Breast epithelium (tissue), 4 donors: ENCODE measurements around the gene FMN1. TPM values are rescaled to one million over a fixed set of nuclear protein-coding genes. Genes with fewer than 3 reads are reported as not detected.

Experiments
- DNase-seq, 2 donors: peaks; one replicate each; pipeline ENCODE4 v3.0.0-alpha.2; 2019; ENCODE audit warnings: low spot score in 2 of 2
- H3K27ac ChIP-seq, 2 donors: fragments of 200-600 bp; sonication (generic) in 1 of 2; one replicate each; pipeline ENCODE4 v1.5.1; 2016 to 2019; ENCODE audit warnings: mild to moderate bottlenecking in 1 of 2
- H3K27me3 ChIP-seq, 2 donors: fragments of 200-600 bp; sonication (generic) in 1 of 2; one replicate each; pipeline versions ENCODE4 v1.5.1 to v1.6.0; 2017 to 2019; ENCODE audit warnings: control low read depth in 1 of 2, mild to moderate bottlenecking in 1 of 2
- H3K36me3 ChIP-seq: fragments of 200-600 bp; one replicate; pipeline ENCODE4 v1.5.1; 2019
- H3K4me1 ChIP-seq, 2 donors: fragments of 200-600 bp; sonication (generic); one replicate each; pipeline ENCODE4 v1.5.1; 2016 to 2019; ENCODE audit warnings: control low read depth in 1 of 2
- H3K4me3 ChIP-seq, 3 donors: fragments of 200-600 bp; sonication (generic); 1 replicate in 2 of 3; 2 replicates in 1 of 3; pipeline ENCODE4 v1.5.1; 2016 to 2019; ENCODE audit warnings: mild to moderate bottlenecking in 3 of 3, moderate library complexity in 2 of 3
- H3K9me3 ChIP-seq, 2 donors: fragments of 200-600 bp; sonication (generic) in 1 of 2; one replicate each; pipeline ENCODE4 v1.5.1; 2016 to 2019; ENCODE audit warnings: control low read depth in 1 of 2
- POLR2A ChIP-seq: fragments of 450-650 bp; IDR thresholded peaks from one replicate; pipeline ENCODE4 v1.6.1; 2016; ENCODE audit warnings: antibody characterized with exemption, mild to moderate bottlenecking, moderate library complexity
- POLR2AphosphoS5 ChIP-seq, 3 donors: sonication (generic); formaldehyde crosslinking; IDR thresholded peaks; one replicate each; pipeline ENCODE4 v1.6.1; 2017; ENCODE audit warnings: antibody characterized with exemption in 3 of 3
- intact Hi-C: fragments of 100-400 bp; cut with DNase I; formaldehyde crosslinking; loops from one replicate; pipeline ENCODE4 v1.15.1; 2023; ENCODE audit warnings: low total_unique reads
- total RNA-seq, 3 donors: library from RNA; depleted of rRNA; stranded (reverse); fragments of >200 nt; gene quantifications; one replicate each; pipeline ENCODE4 v1.1.0, GENCODE V29; 2016
- TF ChIP-seq, protein P1 (sequence below), 3 donors: fragments of 450-650 bp; IDR thresholded peaks; one replicate each; pipeline ENCODE4 v1.5.1; 2016 to 2017; ENCODE audit warnings: antibody characterized with exemption in 3 of 3, mild to moderate bottlenecking in 3 of 3, moderate library complexity in 3 of 3

The FMN1 gene
- total RNA-seq, 3 donors from 2014 or later = 33.1 to 56.8 (median 50.7) TPM

DNA sequence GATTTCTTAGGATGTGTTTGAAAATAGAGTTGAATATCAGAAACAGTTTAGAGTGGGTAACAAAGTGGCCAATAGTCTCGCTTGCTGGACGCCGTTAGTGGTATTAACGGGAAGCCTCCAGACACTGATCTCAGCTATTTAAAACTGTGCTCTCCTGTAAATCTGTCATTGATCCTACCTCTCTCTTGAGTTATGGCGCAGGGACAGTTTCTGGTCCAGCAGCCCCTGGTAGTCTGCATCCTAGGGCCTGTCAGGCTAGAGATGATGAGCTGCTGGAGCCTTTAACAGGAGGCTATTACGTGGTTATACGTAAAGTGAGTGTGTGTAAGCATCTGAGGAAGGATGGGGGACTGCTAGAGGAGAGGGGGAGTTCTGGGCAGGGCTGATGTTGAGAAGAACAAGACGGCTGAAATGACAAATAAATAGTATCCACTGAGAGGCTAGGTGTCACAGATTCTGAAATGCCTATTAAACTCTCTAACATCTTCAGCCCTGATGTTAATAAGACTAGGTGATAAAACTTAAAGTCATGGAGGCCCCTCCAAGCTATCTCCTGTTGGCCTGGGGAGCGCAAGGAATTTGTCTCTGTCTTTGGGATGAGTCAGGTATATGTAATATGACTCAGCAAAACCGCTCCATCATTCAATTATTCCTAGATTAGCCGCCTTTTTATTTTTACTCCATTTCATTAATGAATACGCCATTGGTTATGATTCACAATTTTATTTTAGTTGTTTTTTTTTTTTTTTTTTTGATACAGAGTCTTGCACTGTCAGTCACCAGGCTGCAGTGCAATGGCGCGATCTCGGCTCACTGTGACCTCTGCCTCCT lies 321.0 kb downstream of the FMN1 start:
- no peak overlapping the region for H3K4me3 ChIP-seq
- no peaks in the 10 kb centered on the region for H3K9me3 ChIP-seq
- intact Hi-C loops = no loop called here
- no peak overlapping the region for H3K27ac ChIP-seq
- DNase-seq = no peak
- H3K27me3 ChIP-seq = no peaks in the 10 kb centered on the region
- H3K36me3 ChIP-seq = no peaks in the 10 kb centered on the region
- H3K4me1 ChIP-seq = no peaks in the 10 kb centered on the region
- TF ChIP-seq, protein P1, sequence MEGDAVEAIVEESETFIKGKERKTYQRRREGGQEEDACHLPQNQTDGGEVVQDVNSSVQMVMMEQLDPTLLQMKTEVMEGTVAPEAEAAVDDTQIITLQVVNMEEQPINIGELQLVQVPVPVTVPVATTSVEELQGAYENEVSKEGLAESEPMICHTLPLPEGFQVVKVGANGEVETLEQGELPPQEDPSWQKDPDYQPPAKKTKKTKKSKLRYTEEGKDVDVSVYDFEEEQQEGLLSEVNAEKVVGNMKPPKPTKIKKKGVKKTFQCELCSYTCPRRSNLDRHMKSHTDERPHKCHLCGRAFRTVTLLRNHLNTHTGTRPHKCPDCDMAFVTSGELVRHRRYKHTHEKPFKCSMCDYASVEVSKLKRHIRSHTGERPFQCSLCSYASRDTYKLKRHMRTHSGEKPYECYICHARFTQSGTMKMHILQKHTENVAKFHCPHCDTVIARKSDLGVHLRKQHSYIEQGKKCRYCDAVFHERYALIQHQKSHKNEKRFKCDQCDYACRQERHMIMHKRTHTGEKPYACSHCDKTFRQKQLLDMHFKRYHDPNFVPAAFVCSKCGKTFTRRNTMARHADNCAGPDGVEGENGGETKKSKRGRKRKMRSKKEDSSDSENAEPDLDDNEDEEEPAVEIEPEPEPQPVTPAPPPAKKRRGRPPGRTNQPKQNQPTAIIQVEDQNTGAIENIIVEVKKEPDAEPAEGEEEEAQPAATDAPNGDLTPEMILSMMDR (IDR thresholded peaks at IDR 0.05) = no peak
- TF ChIP-seq POLR2AphosphoS5 (IDR thresholded peaks at IDR 0.05) (no peak), POLR2A (no peak)

DNA sequence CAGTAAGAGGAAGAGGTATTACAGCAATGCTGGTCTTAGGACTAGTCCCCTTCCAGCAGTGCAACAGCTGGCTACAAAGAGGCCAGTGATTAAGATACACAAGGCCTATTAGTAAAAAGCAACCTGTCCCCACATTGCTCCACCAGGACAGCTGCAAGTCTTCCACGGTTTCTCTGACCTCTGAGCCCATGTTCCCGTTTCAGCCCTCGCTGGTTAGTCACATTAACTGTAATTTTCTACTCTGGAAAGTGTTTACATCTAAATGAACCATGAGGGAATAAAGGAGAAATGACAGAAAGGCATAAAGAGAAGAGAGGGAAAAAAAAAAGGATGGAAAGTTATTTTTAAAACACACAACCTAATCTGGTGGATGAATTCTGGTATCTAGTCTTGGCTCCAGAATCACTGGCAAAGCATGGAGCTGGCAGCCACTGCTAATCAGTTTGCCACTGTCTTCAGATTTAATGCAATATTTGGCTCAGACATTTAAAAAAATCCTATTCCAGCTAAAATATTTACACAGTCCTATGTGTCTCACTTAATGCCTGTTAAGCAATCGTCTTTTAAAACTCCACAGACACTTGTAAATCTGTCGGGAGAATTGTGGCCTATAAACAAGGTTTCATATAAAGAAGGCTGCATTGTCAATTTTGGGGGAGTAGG lies 321.8 kb downstream of the FMN1 start:
- TF ChIP-seq POLR2A (no peak), POLR2AphosphoS5 (IDR thresholded peaks at IDR 0.05) (no peak)
- TF ChIP-seq, protein P1 (IDR thresholded peaks at IDR 0.05) = no peak
- Histone ChIP-seq H3K4me3 (no peak overlapping the region), H3K27ac (no peak overlapping the region), H3K9me3 (no peaks in the 10 kb centered on the region), H3K4me1 (no peaks in the 10 kb centered on the region), H3K36me3 (no peaks in the 10 kb centered on the region), H3K27me3 (no peaks in the 10 kb centered on the region)
- DNase-seq = no peak
- intact Hi-C loops = no loop called here

DNA sequence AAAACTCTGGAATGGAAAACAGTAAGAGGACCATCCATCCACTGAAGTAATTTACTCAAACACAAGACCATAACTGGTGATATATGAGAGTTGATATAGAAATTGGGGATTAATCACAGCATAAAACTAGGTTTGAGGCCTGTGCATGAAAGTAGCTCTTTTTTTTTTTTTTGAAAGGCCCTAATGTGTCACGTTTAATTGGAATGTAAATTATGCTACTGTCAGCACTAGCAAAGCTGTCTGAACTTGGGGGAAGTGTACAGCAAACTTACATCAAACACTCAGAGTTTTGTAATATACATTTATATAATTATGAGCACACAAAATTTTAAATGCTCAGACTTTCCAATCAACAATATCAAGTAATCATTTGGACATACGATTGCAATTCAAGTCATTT lies 322.6 kb downstream of the FMN1 start:
- intact Hi-C loops = loop anchor here (2.0 kb wide), 1 partner anchor 33 kb away; no protein-coding TSS in a partner anchor
- H3K9me3 ChIP-seq = no peaks in the 10 kb centered on the region
- H3K27me3 ChIP-seq = no peaks in the 10 kb centered on the region
- H3K27ac ChIP-seq = no peak overlapping the region
- TF ChIP-seq POLR2AphosphoS5 (IDR thresholded peaks at IDR 0.05) = no peak
- TF ChIP-seq, protein P1 (IDR thresholded peaks at IDR 0.05) = no peak
- no peak for TF ChIP-seq POLR2A
- DNase-seq = no peak
- H3K36me3 ChIP-seq = no peaks in the 10 kb centered on the region
- no peaks in the 10 kb centered on the region for H3K4me1 ChIP-seq
- no peak overlapping the region for H3K4me3 ChIP-seq

DNA sequence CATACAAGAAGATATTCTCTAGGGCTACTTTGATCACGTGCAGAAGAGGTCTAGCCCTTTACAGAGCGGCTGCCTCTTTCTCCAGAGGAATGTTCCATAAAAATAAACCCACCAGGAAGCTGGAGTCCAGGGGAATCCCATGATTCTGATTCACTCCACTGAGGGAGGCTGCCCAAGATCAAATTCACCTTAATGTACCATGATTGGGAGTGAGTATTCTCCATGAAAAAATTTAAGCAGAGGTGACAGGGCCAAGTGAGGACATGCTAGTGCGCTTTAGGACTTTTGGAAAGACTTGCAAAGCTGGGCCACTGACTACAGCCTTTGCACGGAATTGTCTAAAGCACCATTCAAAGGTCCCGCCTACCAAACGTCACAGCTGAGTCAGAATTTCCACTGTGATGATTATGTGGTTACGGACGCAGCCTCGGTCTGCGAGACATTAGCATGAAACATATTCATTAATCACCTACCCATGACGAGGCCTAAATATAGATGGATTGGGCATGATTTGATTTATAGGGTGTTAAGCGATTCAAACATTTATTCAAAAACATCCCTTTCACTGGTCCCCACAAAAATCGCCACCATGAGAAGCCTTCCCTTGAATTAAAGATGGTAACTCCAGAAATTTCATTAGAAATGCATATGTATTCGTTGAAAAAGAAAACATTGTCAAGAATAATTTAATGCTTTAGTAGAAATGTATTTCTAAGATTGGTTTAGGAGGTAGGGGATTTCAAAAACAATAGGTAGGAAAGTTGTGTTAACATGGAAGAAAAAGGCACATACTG lies 324.1 kb downstream of the FMN1 start:
- TF ChIP-seq POLR2A = no peak
- TF ChIP-seq, protein P1 (IDR thresholded peaks at IDR 0.05) = no peak
- no peak for TF ChIP-seq POLR2AphosphoS5 (IDR thresholded peaks at IDR 0.05)
- intact Hi-C loops = loop anchor here (2.0 kb wide), 1 partner anchor 32 kb away; no protein-coding TSS in a partner anchor
- Histone ChIP-seq H3K27me3 (no peaks in the 10 kb centered on the region), H3K9me3 (no peaks in the 10 kb centered on the region), H3K4me3 (no peak overlapping the region), H3K4me1 (no peaks in the 10 kb centered on the region), H3K27ac (no peak overlapping the region), H3K36me3 (no peaks in the 10 kb centered on the region)
- no peak for DNase-seq
